BE2C (cell line): ENCODE measurements around the gene ZBTB40.

Experiments used
- DNase-seq: peaks from one replicate; pipeline ENCODE4 v3.0.0-alpha.2; 2020
- H3K27me3 ChIP-seq: fragments of 250-450 bp; sonication (Bioruptor Pico); 2 replicates; pipeline ENCODE4 v1.5.1; 2020; ENCODE audit warnings: mild to moderate bottlenecking
- H3K36me3 ChIP-seq: fragments of 250-450 bp; sonication (Bioruptor Pico); 2 replicates; pipeline ENCODE4 v1.5.1; 2020; ENCODE audit warnings: mild to moderate bottlenecking
- H3K4me1 ChIP-seq: fragments of 250-450 bp; sonication (Bioruptor Pico); 2 replicates; pipeline ENCODE4 v1.5.1; 2020
- H3K4me3 ChIP-seq: 2 replicates; pipeline ENCODE4 v1.5.1; 2011; ENCODE audit warnings: low read depth, low read length
- H3K9me3 ChIP-seq: fragments of 250-450 bp; sonication (Bioruptor Pico); 2 replicates; pipeline ENCODE4 v1.5.1; 2020
- TF ChIP-seq, protein P1 (sequence below): IDR thresholded peaks from 2 replicates; pipeline ENCODE4 v1.5.1; 2012; ENCODE audit warnings: mild to moderate bottlenecking, low read depth, low read length

The ZBTB40 gene

DNA sequence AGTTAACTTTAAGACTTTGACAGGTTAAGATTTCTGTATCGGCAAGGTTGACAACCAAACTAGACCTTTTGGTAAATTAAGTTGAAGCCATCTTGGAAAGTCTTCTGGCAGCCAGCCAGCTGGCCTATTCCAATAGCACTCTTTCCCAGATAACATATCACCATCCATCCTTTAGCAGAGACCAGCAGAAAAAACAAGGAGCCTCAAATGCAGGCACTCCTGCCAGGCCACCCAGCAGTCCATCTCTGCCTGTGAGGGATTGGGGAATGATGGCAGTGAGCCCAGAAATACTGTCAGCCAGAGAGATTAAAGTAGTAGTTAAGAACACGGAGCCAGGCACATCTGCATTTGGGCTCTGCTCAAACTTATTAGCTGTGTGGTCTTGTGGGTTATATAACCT, 19.4 kb downstream of the ZBTB40 start:
- Histone ChIP-seq H3K27me3 (no peaks in the 10 kb centered on the region), H3K36me3 (no peaks in the 10 kb centered on the region), H3K9me3 (no peaks in the 10 kb centered on the region), H3K4me3 (no peak overlapping the region), H3K4me1 (0 out of 2 replicates have a peak, but pooled peaks cover 3% of the 10 kb centered on the region)
- TF ChIP-seq, protein P1, sequence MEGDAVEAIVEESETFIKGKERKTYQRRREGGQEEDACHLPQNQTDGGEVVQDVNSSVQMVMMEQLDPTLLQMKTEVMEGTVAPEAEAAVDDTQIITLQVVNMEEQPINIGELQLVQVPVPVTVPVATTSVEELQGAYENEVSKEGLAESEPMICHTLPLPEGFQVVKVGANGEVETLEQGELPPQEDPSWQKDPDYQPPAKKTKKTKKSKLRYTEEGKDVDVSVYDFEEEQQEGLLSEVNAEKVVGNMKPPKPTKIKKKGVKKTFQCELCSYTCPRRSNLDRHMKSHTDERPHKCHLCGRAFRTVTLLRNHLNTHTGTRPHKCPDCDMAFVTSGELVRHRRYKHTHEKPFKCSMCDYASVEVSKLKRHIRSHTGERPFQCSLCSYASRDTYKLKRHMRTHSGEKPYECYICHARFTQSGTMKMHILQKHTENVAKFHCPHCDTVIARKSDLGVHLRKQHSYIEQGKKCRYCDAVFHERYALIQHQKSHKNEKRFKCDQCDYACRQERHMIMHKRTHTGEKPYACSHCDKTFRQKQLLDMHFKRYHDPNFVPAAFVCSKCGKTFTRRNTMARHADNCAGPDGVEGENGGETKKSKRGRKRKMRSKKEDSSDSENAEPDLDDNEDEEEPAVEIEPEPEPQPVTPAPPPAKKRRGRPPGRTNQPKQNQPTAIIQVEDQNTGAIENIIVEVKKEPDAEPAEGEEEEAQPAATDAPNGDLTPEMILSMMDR, result no peak
- peak; percentile 84 for DNase-seq

DNA sequence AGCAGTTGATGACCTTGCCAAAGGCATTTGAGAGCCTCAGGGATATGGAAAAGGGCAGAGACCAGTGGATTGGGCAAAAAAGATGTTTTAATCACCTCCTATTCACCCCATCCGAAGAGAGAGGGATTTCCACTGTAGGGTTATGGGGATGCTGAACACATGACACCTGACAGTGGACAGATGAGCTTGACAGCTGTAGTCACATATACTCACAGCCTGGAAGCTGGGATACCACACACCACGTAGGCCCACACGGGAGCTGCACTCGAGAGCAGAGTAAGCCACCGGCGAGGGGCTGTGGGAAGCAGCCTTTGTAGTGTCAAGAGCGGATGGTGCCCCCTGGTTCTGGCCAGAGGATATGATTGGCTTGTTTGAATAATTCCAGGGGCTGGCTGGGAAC, 20.0 kb downstream of the ZBTB40 start:
- Histone ChIP-seq H3K4me1 (0 out of 2 replicates have a peak, but pooled peaks cover 3% of the 10 kb centered on the region), H3K9me3 (no peaks in the 10 kb centered on the region)
- TF ChIP-seq, protein P1, result no peak

DNA sequence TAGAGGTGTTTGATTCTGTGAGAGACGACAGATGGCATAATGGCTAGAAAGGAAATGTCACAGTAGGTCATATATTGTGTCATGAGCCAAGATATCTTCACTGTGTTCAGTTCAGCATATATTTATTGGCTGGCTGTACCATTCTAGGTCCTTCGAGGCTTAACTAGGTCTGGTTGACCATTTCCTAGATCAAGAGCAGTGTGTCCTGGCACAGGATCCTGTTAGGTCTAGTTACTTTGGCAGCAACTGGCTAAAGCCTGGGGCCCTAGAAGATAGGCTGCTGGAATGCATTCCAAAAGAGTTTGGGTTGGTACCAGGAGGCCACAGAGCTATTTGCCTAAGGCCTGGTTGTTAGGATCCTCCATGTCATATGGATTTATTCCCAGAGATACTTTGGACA, 20.9 kb downstream of the ZBTB40 start:
- no peaks in the 10 kb centered on the region for H3K9me3 ChIP-seq
- no peak for DNase-seq

More for the DNA sequence above, 20.0 kb downstream of the ZBTB40 start:
- no peak overlapping the region for H3K4me3 ChIP-seq
- peak; percentile 21 for DNase-seq
- H3K27me3 ChIP-seq, result no peaks in the 10 kb centered on the region
- no peaks in the 10 kb centered on the region for H3K36me3 ChIP-seq

DNA sequence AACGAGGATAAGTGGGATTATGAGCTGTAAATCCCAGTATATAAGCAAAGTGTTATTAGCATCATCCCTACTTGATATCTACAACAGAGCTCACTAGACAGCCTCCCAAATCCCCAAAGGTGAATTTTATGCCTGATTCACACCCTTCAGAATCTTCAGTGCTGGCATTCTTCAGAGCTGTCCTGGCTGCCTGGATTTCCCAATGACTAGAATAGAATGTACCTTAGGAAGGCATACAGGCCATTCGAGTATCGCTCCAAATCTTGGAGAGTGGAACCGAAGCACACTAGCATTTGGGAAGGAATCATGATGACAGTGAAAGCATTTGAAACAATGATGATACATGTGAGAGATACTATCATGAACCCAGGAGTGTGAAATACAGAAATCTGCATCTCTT, 22.3 kb downstream of the ZBTB40 start:
- Histone ChIP-seq H3K4me1 (0 out of 2 replicates have a peak, but pooled peaks cover 3% of the 10 kb centered on the region), H3K9me3 (no peaks in the 10 kb centered on the region), H3K36me3 (no peaks in the 10 kb centered on the region), H3K27me3 (no peaks in the 10 kb centered on the region), H3K4me3 (no peak overlapping the region)
- TF ChIP-seq, protein P1, result no peak
- DNase-seq, result no peak

More for the DNA sequence above, 20.9 kb downstream of the ZBTB40 start:
- Histone ChIP-seq H3K36me3 (no peaks in the 10 kb centered on the region), H3K27me3 (no peaks in the 10 kb centered on the region), H3K4me1 (0 out of 2 replicates have a peak, but pooled peaks cover 3% of the 10 kb centered on the region), H3K4me3 (no peak overlapping the region)
- TF ChIP-seq, protein P1, result no peak

DNA sequence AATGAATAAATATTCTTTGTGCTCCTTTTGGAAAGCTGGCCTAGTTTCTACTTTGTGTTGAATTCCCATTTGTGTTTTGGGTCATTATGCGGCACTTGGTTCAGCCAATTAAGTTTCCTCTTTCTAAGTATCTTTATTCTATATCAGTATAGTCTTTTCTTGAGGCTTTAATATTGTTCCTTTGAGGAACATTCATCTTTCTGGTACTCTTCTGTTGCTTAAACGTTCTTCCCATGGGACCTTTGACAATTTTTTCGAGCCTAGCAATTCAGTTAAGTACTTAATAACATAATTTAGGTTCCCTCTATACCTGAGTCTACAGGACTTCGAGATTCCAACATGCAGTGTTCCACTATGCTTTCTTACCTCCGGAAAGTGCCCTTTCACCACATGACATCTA, 24.9 kb downstream of the ZBTB40 start:
- Histone ChIP-seq H3K9me3 (no peaks in the 10 kb centered on the region), H3K36me3 (no peaks in the 10 kb centered on the region), H3K4me1 (no peaks in the 10 kb centered on the region), H3K4me3 (no peak overlapping the region), H3K27me3 (no peaks in the 10 kb centered on the region)
- DNase-seq, result no peak
- TF ChIP-seq, protein P1, result no peak

DNA sequence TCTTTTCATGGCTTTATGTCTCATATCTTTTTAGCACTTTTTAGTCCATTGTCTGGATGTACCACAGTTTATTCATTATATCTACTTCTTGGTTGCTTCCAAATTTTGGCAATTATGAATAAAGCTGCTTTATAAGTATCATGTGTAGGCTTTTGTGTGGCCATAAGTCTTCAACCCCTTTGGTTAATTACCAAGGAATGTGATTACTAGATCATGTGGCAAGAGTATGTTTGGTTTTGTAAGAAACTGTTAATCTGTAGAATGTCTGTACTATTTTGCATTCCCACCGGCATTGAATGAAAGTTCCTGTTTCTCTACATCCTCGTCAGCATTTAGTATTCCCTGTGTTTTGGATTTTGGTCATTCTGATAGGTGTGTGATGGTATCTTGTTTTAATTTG, 31.5 kb downstream of the ZBTB40 start:
- Histone ChIP-seq H3K4me3 (no peak overlapping the region), H3K27me3 (no peaks in the 10 kb centered on the region), H3K4me1 (peaks cover 6% of the 10 kb centered on the region), H3K36me3 (no peaks in the 10 kb centered on the region), H3K9me3 (no peaks in the 10 kb centered on the region)
- DNase-seq, result no peak
- TF ChIP-seq, protein P1, result no peak
